Sigmoid colon (tissue), 3 donors: ENCODE measurements around the gene BTK.
A peak's percentile ranks its signal among the peaks of the same experiment; 100 is the strongest.

Experiments used
- POLR2A ChIP-seq, 2 donors: fragments of 450-650 bp; IDR thresholded peaks; one replicate each; pipeline ENCODE4 v1.6.1; 2016; ENCODE audit warnings: antibody characterized with exemption in 2 of 2, mild to moderate bottlenecking in 2 of 2, moderate library complexity in 2 of 2
- TF ChIP-seq, protein P1 (sequence below), 4 experiments: fragments of 450-650 bp in 3 of 4; fragments of 200-600 bp in 1 of 4; IDR thresholded peaks; one replicate each; pipeline ENCODE4 v1.5.1; 2016 to 2019; ENCODE audit warnings: antibody characterized with exemption in 4 of 4, mild to moderate bottlenecking in 3 of 4, moderate library complexity in 2 of 4

DNA sequence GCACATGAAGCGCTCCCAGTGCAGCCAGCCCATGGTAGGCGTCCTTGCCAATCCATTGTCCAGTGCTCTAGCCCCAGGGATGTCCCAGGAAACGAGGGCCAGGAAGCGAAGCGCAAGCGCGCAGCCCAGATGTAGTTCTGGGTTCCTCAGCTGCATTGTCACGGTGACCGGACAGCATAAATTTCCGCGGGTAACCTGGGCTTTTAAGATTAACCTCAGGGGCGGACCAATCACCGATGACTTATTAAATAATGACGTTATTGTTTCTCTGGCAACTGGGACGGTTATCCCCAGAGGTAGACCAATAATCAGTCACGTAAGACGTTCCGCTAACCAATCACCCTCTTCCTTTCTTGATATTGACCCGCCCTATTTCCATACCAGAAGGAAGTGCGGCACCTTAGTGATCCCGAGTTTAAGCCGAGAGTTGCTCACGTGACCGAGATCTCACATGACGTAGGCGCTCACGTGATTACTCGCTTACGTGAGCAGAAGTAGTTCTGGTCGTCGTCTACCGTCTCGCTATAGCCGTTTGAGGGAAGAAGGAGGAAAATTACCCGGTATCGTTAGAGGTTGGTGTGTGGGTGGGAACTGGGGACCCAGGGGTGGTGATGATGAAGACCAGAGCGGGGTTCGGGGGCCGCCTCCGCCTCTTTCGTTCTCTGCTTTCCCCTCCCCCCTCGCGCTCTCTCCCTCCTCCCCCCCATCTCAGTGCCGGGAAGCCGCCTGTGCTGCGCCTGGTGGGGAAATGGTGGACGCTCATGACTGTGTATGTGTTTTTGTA lies 21.9 kb upstream of the BTK start, which contains the start of the genes GLA and HNRNPH2:
- peak; percentile 84 to 93 for TF ChIP-seq POLR2A (IDR thresholded peaks at IDR 0.05)
- TF ChIP-seq, protein P1, sequence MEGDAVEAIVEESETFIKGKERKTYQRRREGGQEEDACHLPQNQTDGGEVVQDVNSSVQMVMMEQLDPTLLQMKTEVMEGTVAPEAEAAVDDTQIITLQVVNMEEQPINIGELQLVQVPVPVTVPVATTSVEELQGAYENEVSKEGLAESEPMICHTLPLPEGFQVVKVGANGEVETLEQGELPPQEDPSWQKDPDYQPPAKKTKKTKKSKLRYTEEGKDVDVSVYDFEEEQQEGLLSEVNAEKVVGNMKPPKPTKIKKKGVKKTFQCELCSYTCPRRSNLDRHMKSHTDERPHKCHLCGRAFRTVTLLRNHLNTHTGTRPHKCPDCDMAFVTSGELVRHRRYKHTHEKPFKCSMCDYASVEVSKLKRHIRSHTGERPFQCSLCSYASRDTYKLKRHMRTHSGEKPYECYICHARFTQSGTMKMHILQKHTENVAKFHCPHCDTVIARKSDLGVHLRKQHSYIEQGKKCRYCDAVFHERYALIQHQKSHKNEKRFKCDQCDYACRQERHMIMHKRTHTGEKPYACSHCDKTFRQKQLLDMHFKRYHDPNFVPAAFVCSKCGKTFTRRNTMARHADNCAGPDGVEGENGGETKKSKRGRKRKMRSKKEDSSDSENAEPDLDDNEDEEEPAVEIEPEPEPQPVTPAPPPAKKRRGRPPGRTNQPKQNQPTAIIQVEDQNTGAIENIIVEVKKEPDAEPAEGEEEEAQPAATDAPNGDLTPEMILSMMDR (IDR thresholded peaks at IDR 0.05), result peak in 1 of 4 experiments; percentile 21
